ENCODE results near the gene APOBEC2.

GRCh38 chr6:41009669-41010068, 43.3 kb upstream of the APOBEC2 start:
- TF ChIP-seq EZH2phosphoT487 (IDR thresholded peaks at IDR 0.05; ENCODE audit: borderline replicate concordance): no peak
- TF ChIP-seq CTCF (conservative IDR thresholded peaks at IDR 0.05; ENCODE audit: low read length): no peak

Measured in Loucy (cell line).